ENCODE results near the gene SORT1.

DNA sequence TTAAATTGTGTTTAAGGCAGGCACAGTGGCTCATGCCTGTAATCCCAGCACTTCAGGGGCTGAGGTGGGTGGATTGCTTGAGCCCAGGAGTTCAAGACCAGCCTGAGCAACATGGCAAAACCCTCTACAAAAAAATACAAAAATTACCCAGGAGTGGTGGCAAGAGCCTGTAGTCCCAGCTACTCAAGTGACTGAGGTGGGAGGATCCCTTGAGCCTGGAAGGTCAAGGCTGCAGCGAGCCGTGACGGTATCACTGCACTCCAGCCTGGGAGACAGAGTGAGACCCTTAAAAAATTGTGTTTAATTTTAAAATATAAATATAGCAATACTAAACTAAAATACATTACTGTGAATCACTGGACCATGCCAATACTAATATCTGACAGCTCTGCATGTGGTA, 42.8 kb downstream of the SORT1 start:
- no peak for TF ChIP-seq POLR2A (IDR thresholded peaks at IDR 0.05)
- no peak for TF ChIP-seq EP300 (IDR thresholded peaks at IDR 0.05)
- TF ChIP-seq, protein P1, sequence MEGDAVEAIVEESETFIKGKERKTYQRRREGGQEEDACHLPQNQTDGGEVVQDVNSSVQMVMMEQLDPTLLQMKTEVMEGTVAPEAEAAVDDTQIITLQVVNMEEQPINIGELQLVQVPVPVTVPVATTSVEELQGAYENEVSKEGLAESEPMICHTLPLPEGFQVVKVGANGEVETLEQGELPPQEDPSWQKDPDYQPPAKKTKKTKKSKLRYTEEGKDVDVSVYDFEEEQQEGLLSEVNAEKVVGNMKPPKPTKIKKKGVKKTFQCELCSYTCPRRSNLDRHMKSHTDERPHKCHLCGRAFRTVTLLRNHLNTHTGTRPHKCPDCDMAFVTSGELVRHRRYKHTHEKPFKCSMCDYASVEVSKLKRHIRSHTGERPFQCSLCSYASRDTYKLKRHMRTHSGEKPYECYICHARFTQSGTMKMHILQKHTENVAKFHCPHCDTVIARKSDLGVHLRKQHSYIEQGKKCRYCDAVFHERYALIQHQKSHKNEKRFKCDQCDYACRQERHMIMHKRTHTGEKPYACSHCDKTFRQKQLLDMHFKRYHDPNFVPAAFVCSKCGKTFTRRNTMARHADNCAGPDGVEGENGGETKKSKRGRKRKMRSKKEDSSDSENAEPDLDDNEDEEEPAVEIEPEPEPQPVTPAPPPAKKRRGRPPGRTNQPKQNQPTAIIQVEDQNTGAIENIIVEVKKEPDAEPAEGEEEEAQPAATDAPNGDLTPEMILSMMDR (IDR thresholded peaks at IDR 0.05): no peak
- TF ChIP-seq POLR2AphosphoS5 (IDR thresholded peaks at IDR 0.05): no peak
